Ovary (tissue), 10 donors: ENCODE measurements around the gene RASL10A. TPM values are rescaled to one million over a fixed set of nuclear protein-coding genes. Genes with fewer than 3 reads are reported as not detected.
"Not testable (repeated sequence)": the region's sequence is repeated elsewhere in the genome, so short reads cannot be mapped to it uniquely, and the experiment has no call there.

Source experiments
- DNase-seq, 5 donors: peaks; one replicate each; pipeline ENCODE4 v3.0.0-alpha.2; 2019 to 2020
- H3K27ac ChIP-seq, 2 donors: fragments of 200-600 bp; one replicate each; pipeline versions ENCODE4 v1.5.1 to v1.8.0; 2019 to 2022
- H3K27me3 ChIP-seq: fragments of 200-600 bp; one replicate; pipeline ENCODE4 v1.8.0; 2022
- H3K36me3 ChIP-seq: fragments of 200-600 bp; sonication (generic); one replicate; pipeline ENCODE4 v1.5.1; 2019
- H3K4me1 ChIP-seq: one replicate; pipeline ENCODE4 v1.8.1; 2013; ENCODE audit warnings: mild to moderate bottlenecking, moderate library complexity; ENCODE audit not compliant: insufficient read depth
- H3K4me3 ChIP-seq: fragments of 200-600 bp; sonication (generic); one replicate; pipeline ENCODE4 v1.5.1; 2017
- H3K9me3 ChIP-seq, 2 donors: fragments of 200-600 bp in 1 of 2; sonication (generic) in 1 of 2; one replicate each; pipeline versions ENCODE4 v1.5.1 to v1.8.1; 2013 to 2019; ENCODE audit warnings: mild to moderate bottlenecking in 1 of 2, moderate library complexity in 1 of 2
- EP300 ChIP-seq: sonication (generic); formaldehyde crosslinking; IDR thresholded peaks from one replicate; pipeline ENCODE4 v1.6.1; 2017; ENCODE audit warnings: antibody characterized with exemption
- POLR2A ChIP-seq: fragments of 450-650 bp; IDR thresholded peaks from one replicate; pipeline ENCODE4 v1.6.1; 2017; ENCODE audit warnings: antibody characterized with exemption, mild to moderate bottlenecking, moderate library complexity
- WGBS, 3 donors: extraction: QIAGEN DNeasy Blood & Tissue Kit in 1 of 3; methylation state at CpG; one replicate each; pipeline versions ENCODE4 v1.1.5 to v1.1.7; 2013 to 2017; 5-methylcytosine and 5-hydroxymethylcytosine counted together
- intact Hi-C, 4 donors: fragments of 100-400 bp; cut with DNase I; formaldehyde crosslinking; loops; one replicate each; pipeline versions ENCODE4 v1.11.0 to v1.15.1; 2022 to 2023
- long read RNA-seq, 3 donors: library from polyadenylated mRNA in 2 of 3; unstranded in 2 of 3; transcript quantifications; one replicate each; pipeline ENCODE4 v2.0.0 and lab custom pipeline, GENCODE V29; 2021 to 2026
- polyA plus RNA-seq, 2 donors: library from polyadenylated mRNA; stranded (reverse); fragments of 200-250 nt in 1 of 2; fragments of 350-450 nt in 1 of 2; fragmentation: Illumina TruSeq in 1 of 2; extraction: RNeasy Lipid Tissue Mini Kit (QIAGEN cat#74804) in 1 of 2; gene quantifications; one replicate each; pipeline ENCODE4 v1.2.3, GENCODE V29; 2013 to 2014
- total RNA-seq, 7 donors: library from RNA; depleted of rRNA in 2 of 7; stranded (reverse); fragments of >200 nt in 2 of 7; fragmentation: NEBNext Ultra II Directional in 3 of 7; extraction: Animal tissue kit (Norgen Biotek cat#: 25700) in 3 of 7; gene quantifications; one replicate each; pipeline versions ENCODE4 v1.1.0 to v1.2.4, GENCODE V29; 2016 to 2023
- TF ChIP-seq, protein P1 (sequence below), 3 donors: fragments of 450-650 bp in 2 of 3; fragments of 200-600 bp in 1 of 3; IDR thresholded peaks; one replicate each; pipeline versions ENCODE4 v1.5.1 to v1.8.0; 2016 to 2022; ENCODE audit warnings: antibody characterized with exemption in 3 of 3, mild to moderate bottlenecking in 1 of 3
- donor health status: DM: no; HTN: no; CAD: no; lungs with moderate emphysema.
- donor health status: DM: no; HTN: no; CAD: no.
- donor health status: Bipolar disorder and iron deficiency.
- donor health status: DM: yes; HTN: yes; CAD: no.
- donor health status: DM: no; HTN: no; CAD: no.
- donor health status: DM: yes; HTN: yes; CAD: no.

Gene RASL10A, protein sequence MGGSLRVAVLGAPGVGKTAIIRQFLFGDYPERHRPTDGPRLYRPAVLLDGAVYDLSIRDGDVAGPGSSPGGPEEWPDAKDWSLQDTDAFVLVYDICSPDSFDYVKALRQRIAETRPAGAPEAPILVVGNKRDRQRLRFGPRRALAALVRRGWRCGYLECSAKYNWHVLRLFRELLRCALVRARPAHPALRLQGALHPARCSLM
- total RNA-seq: under 1 TPM in 4 of 7 donors, not detected in 3; 0.22 to 0.53 (median 0.41) TPM
- under 1 TPM; 0.30 to 0.45 TPM for polyA plus RNA-seq
- long read RNA-seq, donor 1: 0 reads
- long read RNA-seq, donor 2, transcript RASL10A-201 (3 exons, 1,490 nt): major isoform, 6 of 6 reads
- long read RNA-seq, donor 2, partial matches to known transcripts: 0 of 6 reads
- long read RNA-seq, donor 2, other reads (novel, unspliced or antisense): 0 of 6 reads
- long read RNA-seq, donor 3: 0 reads

DNA sequence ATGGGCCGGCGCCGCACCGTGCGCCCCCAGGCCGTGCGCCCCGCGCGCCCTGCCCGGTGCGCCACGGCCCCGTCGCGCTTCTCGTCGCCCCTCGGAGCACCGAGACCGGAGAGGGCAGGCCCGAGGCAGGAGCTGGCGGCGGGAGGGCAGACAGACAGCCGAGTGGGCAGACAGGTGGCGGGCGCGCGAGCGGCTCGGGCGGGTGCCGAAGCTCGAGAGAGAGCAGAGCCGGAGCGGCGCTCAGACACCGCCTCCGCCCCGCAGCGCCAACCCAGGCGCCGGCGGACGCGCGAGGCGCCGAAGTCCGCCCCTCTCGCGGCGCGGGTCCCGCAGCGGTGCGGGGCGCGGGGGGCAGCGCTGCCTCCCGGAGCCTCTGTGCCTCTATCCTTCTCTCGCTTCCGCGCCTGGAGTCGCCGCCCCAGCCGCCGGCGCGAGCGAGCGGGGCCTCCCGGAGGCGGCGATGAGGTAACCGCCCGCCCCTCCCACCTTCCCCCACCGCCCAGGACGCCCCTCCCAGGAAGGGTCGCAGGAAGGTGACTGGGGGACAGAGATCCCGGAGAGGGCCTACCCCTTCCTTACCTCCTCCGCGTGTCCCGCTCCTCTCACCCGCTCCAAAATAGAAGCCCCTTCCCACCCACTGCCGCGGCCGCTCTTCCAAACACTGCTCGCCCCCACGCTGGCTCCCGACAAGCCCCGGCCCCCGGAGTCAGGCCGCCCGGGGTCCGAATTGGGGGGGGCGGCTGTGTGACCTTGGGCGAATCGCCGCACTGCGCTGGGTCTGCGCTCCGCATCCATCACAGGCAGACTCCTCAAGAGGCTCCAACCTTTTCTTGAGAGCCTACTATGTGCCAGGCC lies at the start of gene RASL10A:
Gene RASL10A (minus strand): TSS at position 412 of the 855 bp plus-strand sequence. CDS start 451 bp downstream, outside the sequence.
- WGBS, 3 donors: 1 to 2% (median 1%) methylated on average over 67 to 103 of the region's 103 CpGs
- Histone ChIP-seq H3K36me3 (no peaks in the 10 kb centered on the region), H3K9me3 (no peaks in the 10 kb centered on the region), H3K27me3 (no peaks in the 10 kb centered on the region), H3K4me1 (peaks cover 11% of the 10 kb centered on the region), H3K4me3 (peak within 1 kb of the TSS; percentile 7), H3K27ac (no peak within 1 kb of the TSS)
- peak in 1 of 5 donors; percentile 38 for DNase-seq
- intact Hi-C loops: loop anchor here in 1 of 4 donors (2.0 kb wide), 1 partner anchor 61 kb away; no protein-coding TSS in a partner anchor
- TF ChIP-seq, protein P1, sequence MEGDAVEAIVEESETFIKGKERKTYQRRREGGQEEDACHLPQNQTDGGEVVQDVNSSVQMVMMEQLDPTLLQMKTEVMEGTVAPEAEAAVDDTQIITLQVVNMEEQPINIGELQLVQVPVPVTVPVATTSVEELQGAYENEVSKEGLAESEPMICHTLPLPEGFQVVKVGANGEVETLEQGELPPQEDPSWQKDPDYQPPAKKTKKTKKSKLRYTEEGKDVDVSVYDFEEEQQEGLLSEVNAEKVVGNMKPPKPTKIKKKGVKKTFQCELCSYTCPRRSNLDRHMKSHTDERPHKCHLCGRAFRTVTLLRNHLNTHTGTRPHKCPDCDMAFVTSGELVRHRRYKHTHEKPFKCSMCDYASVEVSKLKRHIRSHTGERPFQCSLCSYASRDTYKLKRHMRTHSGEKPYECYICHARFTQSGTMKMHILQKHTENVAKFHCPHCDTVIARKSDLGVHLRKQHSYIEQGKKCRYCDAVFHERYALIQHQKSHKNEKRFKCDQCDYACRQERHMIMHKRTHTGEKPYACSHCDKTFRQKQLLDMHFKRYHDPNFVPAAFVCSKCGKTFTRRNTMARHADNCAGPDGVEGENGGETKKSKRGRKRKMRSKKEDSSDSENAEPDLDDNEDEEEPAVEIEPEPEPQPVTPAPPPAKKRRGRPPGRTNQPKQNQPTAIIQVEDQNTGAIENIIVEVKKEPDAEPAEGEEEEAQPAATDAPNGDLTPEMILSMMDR (IDR thresholded peaks at IDR 0.05): no peak
- no peak for TF ChIP-seq POLR2A

DNA sequence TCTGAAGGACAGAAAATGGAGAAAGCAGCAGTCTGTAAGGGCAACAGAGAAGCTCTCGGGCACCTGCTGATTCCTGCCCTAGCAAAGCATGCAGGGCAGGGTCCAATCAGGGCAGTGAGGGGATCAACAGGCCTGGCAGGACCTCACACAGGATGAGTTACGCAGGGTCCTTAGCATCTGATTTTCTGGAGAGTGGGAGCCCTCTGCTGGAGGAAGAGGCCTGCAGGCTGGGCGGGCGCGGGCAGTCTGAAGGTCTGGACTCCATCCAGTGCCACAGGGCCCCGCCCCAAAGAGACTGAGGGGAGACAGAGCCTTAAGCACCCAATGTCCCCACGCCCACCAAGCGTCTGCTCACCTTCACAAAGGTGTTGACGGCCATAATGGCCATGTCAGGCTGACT lies 44.0 kb upstream of the RASL10A start:
- Histone ChIP-seq H3K27me3 (no peaks in the 10 kb centered on the region), H3K36me3 (no peaks in the 10 kb centered on the region), H3K4me3 (no peak overlapping the region), H3K27ac (no peak overlapping the region), H3K4me1 (peaks cover 2% of the 10 kb centered on the region), H3K9me3 (no peaks in the 10 kb centered on the region)
- intact Hi-C loops: no loop called here
- 18 to 27% (median 23%) methylated on average over 9 of the region's 9 CpGs for WGBS, 3 donors
- TF ChIP-seq POLR2A: no peak
- no peak for TF ChIP-seq EP300
- TF ChIP-seq, protein P1 (IDR thresholded peaks at IDR 0.05): peak; percentile 27 to 47 (median 36)
- peak; percentile 48 to 73 (median 62) for DNase-seq

DNA sequence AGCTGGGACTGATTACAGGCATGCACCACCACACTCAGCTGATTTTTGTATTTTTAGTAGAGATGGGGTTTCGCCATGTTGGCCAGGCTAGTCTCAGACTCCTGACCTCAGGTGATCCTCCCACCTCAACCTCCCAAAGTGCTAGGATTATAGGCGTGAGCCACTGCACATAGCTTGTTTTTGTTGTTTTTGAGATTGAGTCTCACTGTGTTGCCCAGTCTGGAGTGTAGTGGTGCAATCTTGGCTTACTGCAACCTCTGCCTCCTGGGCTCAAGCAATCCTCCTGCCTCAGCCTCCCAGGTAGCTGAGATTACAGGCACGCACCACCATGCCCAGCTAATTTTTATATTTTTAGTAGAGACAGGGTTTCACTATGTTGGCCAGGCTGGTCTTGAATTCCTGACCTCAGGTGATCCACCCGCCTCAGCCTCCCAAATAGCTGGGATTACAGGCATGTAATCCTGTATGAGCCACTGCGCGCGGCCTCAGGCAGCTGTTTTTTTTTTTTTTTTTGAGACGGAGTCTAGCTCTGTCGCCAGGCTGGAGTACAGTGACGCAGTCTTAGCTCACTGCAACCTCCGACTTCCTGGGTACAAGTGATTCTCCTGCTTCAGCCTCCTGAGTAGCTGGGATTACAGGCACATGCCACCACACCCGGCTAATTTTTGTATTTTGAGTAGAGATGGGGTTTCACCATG lies 41.8 kb upstream of the RASL10A start:
- H3K36me3 ChIP-seq, H3K4me1 ChIP-seq, H3K4me3 ChIP-seq, intact Hi-C loops, H3K9me3 ChIP-seq, H3K27me3 ChIP-seq, H3K27ac ChIP-seq, DNase-seq: not testable (repeated sequence)
- WGBS, 3 donors: 93 to 95% (median 94%) methylated on average over 12 of the region's 12 CpGs

DNA sequence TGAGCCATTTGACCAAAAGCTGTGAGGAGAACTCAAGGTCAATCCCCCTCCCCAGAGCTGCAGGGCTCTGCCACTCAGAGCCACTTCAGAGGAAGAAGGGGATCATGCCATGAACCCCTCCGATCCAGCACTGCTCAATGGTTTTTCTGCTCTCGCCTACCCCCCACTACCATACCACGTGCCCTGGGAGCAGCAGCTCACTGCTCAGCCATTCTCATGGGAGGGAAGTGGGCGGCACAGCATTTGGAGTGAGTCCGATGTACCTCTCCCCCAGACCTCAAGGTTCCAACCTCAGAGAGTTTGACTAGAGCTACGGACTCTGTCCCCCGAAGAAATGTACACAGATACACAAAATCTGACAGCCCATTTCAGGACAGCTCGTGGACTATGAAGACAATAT lies 38.4 kb upstream of the RASL10A start:
- Histone ChIP-seq H3K9me3 (no peaks in the 10 kb centered on the region), H3K27me3 (no peaks in the 10 kb centered on the region), H3K4me3 (no peak overlapping the region), H3K4me1 (no peaks in the 10 kb centered on the region), H3K36me3 (no peaks in the 10 kb centered on the region), H3K27ac (no peak overlapping the region)
- intact Hi-C loops: no loop called here
- DNase-seq: no peak
- 89 to 93% (median 92%) methylated on average over 8 of the region's 8 CpGs for WGBS, 3 donors
- TF ChIP-seq, protein P1 (IDR thresholded peaks at IDR 0.05): no peak
- TF ChIP-seq EP300: no peak
- TF ChIP-seq POLR2A: no peak
